SK-N-SH treated with all-trans-retinoic acid at 6 μM for 48 hours (cell line): Measurements from ENCODE around the gene NONO.

ENCODE experiments used
- ARNTL ChIP-seq: fragments of 450-650 bp; formaldehyde crosslinking; IDR thresholded peaks from 2 replicates; pipeline ENCODE4 v1.5.0; 2020; ENCODE audit warnings: low read depth, mild to moderate bottlenecking, moderate library complexity, borderline replicate concordance
- BACH2 ChIP-seq: fragments of 250-450 bp; sonication (Bioruptor Pico); IDR thresholded peaks from 2 replicates; pipeline ENCODE4 v1.9.0; 2021; ENCODE audit warnings: mild to moderate bottlenecking, borderline replicate concordance
- CSRNP3 ChIP-seq: fragments of 250-450 bp; sonication (Bioruptor Pico); IDR thresholded peaks from 2 replicates; pipeline ENCODE4 v1.5.1; 2021; ENCODE audit warnings: mild to moderate bottlenecking, moderate library complexity
- RARB ChIP-seq: fragments of 250-450 bp; sonication (Bioruptor Pico); IDR thresholded peaks from 2 replicates; pipeline ENCODE4 v1.8.0; 2021; ENCODE audit warnings: mild to moderate bottlenecking, moderate library complexity
- SNAI2 ChIP-seq: fragments of 250-450 bp; sonication (Bioruptor Pico); IDR thresholded peaks from 2 replicates; pipeline ENCODE4 v1.5.0; 2020; ENCODE audit warnings: mild to moderate bottlenecking, moderate library complexity
- TCF4 ChIP-seq: fragments of 250-450 bp; sonication (Bioruptor Pico); IDR thresholded peaks from 2 replicates; pipeline ENCODE4 v1.8.0; 2021; ENCODE audit warnings: mild to moderate bottlenecking, moderate library complexity, borderline replicate concordance
- ZC3H10 ChIP-seq: fragments of 250-450 bp; sonication (Bioruptor Pico); IDR thresholded peaks from 2 replicates; pipeline ENCODE4 v1.5.1; 2021; ENCODE audit warnings: mild to moderate bottlenecking, moderate library complexity
- ZNF565 ChIP-seq: fragments of 450-650 bp; formaldehyde crosslinking; conservative IDR thresholded peaks from 2 replicates; pipeline ENCODE4 v1.5.0; 2020; ENCODE audit warnings: low read depth, mild to moderate bottlenecking, moderate library complexity
- ZNF70 ChIP-seq: fragments of 450-650 bp; formaldehyde crosslinking; IDR thresholded peaks from 2 replicates; pipeline ENCODE4 v1.5.0; 2020; ENCODE audit warnings: mild to moderate bottlenecking, moderate library complexity
- ZNF8 ChIP-seq: fragments of 450-650 bp; formaldehyde crosslinking; IDR thresholded peaks from 2 replicates; pipeline ENCODE4 v1.5.0; 2020; ENCODE audit warnings: mild to moderate bottlenecking, moderate library complexity
- TF ChIP-seq, protein P1 (sequence below): fragments of 250-450 bp; sonication (Bioruptor Pico); IDR thresholded peaks from 2 replicates; pipeline ENCODE4 v1.8.0; 2021; ENCODE audit warnings: low read depth, mild to moderate bottlenecking, moderate library complexity, borderline replicate concordance

GRCh38 chrX:71282514-71283402 is 677 bp upstream of the NONO start:
- TF ChIP-seq ARNTL (CRISPR knock-in tag), result no peak
- TF ChIP-seq ZNF565 (CRISPR knock-in tag), result no peak
- TF ChIP-seq, protein P1, sequence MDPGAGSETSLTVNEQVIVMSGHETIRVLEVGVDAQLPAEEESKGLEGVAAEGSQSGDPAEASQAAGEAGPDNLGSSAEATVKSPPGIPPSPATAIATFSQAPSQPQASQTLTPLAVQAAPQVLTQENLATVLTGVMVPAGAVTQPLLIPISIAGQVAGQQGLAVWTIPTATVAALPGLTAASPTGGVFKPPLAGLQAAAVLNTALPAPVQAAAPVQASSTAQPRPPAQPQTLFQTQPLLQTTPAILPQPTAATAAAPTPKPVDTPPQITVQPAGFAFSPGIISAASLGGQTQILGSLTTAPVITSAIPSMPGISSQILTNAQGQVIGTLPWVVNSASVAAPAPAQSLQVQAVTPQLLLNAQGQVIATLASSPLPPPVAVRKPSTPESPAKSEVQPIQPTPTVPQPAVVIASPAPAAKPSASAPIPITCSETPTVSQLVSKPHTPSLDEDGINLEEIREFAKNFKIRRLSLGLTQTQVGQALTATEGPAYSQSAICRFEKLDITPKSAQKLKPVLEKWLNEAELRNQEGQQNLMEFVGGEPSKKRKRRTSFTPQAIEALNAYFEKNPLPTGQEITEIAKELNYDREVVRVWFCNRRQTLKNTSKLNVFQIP (CRISPR knock-in tag), result no peak
- no peak for TF ChIP-seq CSRNP3 (CRISPR knock-in tag)
- TF ChIP-seq RARB, result no peak
- no peak for TF ChIP-seq ZNF70 (CRISPR knock-in tag)
- no peak for TF ChIP-seq TCF4 (CRISPR knock-in tag)
- no peak for TF ChIP-seq ZC3H10 (CRISPR knock-in tag)
- TF ChIP-seq SNAI2, result no peak
- TF ChIP-seq ZNF8 (CRISPR knock-in tag), result no peak
- no peak for TF ChIP-seq BACH2 (CRISPR knock-in tag)
